Fibroblast of villous mesenchyme (primary cell): ENCODE measurements around the gene STAU1. TPM values are rescaled to one million over a fixed set of nuclear protein-coding genes. Genes with fewer than 3 reads are reported as not detected.

ENCODE experiments used
- DNase-seq: peaks from one replicate; pipeline ENCODE4 v3.0.0-alpha.2; 2010; ENCODE audit warnings: low read depth
- H3K4me3 ChIP-seq: 2 replicates; pipeline ENCODE4 v1.5.1; 2011; ENCODE audit warnings: low read depth, mild to moderate bottlenecking, low read length
- CTCF ChIP-seq: IDR thresholded peaks from 2 replicates; pipeline ENCODE4 v1.5.1; 2012; ENCODE audit warnings: low read depth, mild to moderate bottlenecking, low read length; ENCODE audit not compliant: insufficient read depth
- total RNA-seq: library from RNA; depleted of rRNA; stranded (reverse); fragments of >200 nt; gene quantifications from 2 replicates; pipeline ENCODE4 v1.2.3, GENCODE V29; 2012

The STAU1 gene
- total RNA-seq, 1 donor = 56.6 TPM

GRCh38 chr20:49074521-49074920, 113.6 kb downstream of the STAU1 start:
- no peak overlapping the region for H3K4me3 ChIP-seq
- TF ChIP-seq CTCF = no peak
- DNase-seq = no peak

Other genes with a start within 250 kb of the STAU1 start
- 67.6 and 114 TPM in 2 replicates for gene CSE1L, start 142.0 kb downstream of the STAU1 start, total RNA-seq
- gene DDX27, start 31.1 kb upstream of the STAU1 start, total RNA-seq = 28.7 and 33.2 TPM in 2 replicates
- 39.3 and 56.6 TPM in 2 replicates for gene ZNFX1, start 89.7 kb upstream of the STAU1 start, total RNA-seq